ENCODE results near the gene MCTP1. TPM values are rescaled to one million over a fixed set of nuclear protein-coding genes. Genes with fewer than 3 reads are reported as not detected.

The MCTP1 gene
- total and polyA plus RNA-seq, 10 of the 15 experiments (the other 5 are each of a cell fraction or from before 2014, with no cell fraction given): 12.6 to 45.9 (median 18.8) TPM

DNA sequence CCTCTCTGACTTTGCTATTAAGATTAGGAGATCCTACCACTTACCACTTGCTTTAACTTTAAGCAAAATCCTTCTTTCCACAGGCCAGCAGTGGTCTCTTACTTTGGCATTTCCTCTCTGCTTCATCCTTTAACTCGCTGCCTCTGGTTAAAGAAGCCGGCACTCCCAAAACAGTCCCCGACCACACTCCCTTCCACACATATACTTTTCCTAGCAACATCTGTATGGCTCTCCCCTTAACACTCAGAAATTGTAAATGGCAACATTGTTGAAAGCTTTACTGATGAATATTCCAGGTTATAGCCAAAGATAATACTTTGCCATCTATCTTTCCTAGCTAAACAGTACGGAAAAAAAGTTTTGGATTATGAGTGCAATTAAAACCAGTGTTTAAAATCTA, 133.2 kb downstream of the MCTP1 start:
- Histone ChIP-seq H3K79me2 (ENCODE audit: control insufficient read depth, insufficient read depth, low read length) (no peaks in the 10 kb centered on the region), H3K9me3 (replicated peaks; ENCODE audit: control insufficient read depth, insufficient read depth, low read length) (peaks cover 2% of the 10 kb centered on the region; the same call in 2 of the 3 replicates), H3K27me3 (replicated peaks in 1 of 2; ENCODE audit: control insufficient read depth in 2 of 2, insufficient read depth in 2 of 2, low read length in 1 of 2) (no peaks in the 10 kb centered on the region), H3K4me1 (ENCODE audit: control insufficient read depth, insufficient read depth, low read length) (no peaks in the 10 kb centered on the region), H3K9ac (ENCODE audit: control insufficient read depth, insufficient read depth, low read length) (no peak overlapping the region), H3K4me2 (ENCODE audit: control insufficient read depth, insufficient read depth) (no peak overlapping the region), H3K36me3 (ENCODE audit: control insufficient read depth in 2 of 2, insufficient read depth in 2 of 2, low read length in 1 of 2) (no peaks in the 10 kb centered on the region), H2AFZ (ENCODE audit: control insufficient read depth, low read depth, low read length) (no peak overlapping the region), H4K20me1 (ENCODE audit: control insufficient read depth, insufficient read depth) (no peaks in the 10 kb centered on the region), H3K4me3 (no peak overlapping the region), H3K27ac (ENCODE audit: control insufficient read depth, insufficient read depth) (no peak overlapping the region)
- intact Hi-C loops (cut with micrococcal nuclease; ENCODE audit: unreplicated experiment) (no loop called here), in situ Hi-C loops (cut with MboI) (no loop called here)
- no TSS peak for BruUV-seq (replicated peaks)
- ChIA-PET CTCF (no interaction called here), POLR2A (interaction anchor here (0.9 kb wide), 1 partner anchor 14 kb away, joined by 3 read pairs; no protein-coding TSS in a partner anchor), SMC1A (ENCODE audit: uncharacterized antibody, unreplicated experiment) (interaction anchor here (1.0 kb wide), 1 partner anchor 11 kb away, joined by 3 read pairs; no protein-coding TSS in a partner anchor), RAD21 (ENCODE audit: unreplicated experiment) (no interaction called here)
- FAIRE-seq: no peak
- 71% methylated on average over 4 of the region's 4 CpGs for WGBS (ENCODE audit: insufficient coverage, insufficient replicate concordance, low lambda C conversion rate, missing lambda C conversion rate)
- no peak for DNase-seq (ENCODE audit: low read depth, low spot score)
- ATAC-seq: no peak
- TF ChIP-seq POU2F2 (IDR thresholded peaks at IDR 0.05; ENCODE audit: borderline replicate concordance, low read depth, low read length) (no peak), ATF2 (IDR thresholded peaks at IDR 0.05; ENCODE audit: low read length) (no peak), TAF1 (IDR thresholded peaks at IDR 0.05; ENCODE audit: borderline replicate concordance, low read depth, low read length) (no peak), IRF4 (IDR thresholded peaks at IDR 0.05; ENCODE audit: low read depth, low read length) (no peak), PML (IDR thresholded peaks at IDR 0.05; ENCODE audit: low read length) (no peak), RAD51 (IDR thresholded peaks at IDR 0.05) (no peak), CBX3 (IDR thresholded peaks at IDR 0.05; ENCODE audit: borderline replicate concordance, low read depth) (no peak), ZSCAN29 (IDR thresholded peaks at IDR 0.05) (no peak), CUX1 (IDR thresholded peaks at IDR 0.05; ENCODE audit: insufficient replicate concordance, low read depth, low read length) (no peak), CREB1 (IDR thresholded peaks at IDR 0.05; ENCODE audit: low read depth) (no peak), ZZZ3 (IDR thresholded peaks at IDR 0.05; ENCODE audit: control insufficient read depth, insufficient read length, low read depth) (no peak), BACH1 (IDR thresholded peaks at IDR 0.05; ENCODE audit: borderline replicate concordance) (no peak), POLR2A (IDR thresholded peaks at IDR 0.05; ENCODE audit: low read depth, low read length) (no peak), SMAD1 (IDR thresholded peaks at IDR 0.05; ENCODE audit: low read depth, partially characterized antibody) (no peak)
- TF ChIP-seq, protein P1, sequence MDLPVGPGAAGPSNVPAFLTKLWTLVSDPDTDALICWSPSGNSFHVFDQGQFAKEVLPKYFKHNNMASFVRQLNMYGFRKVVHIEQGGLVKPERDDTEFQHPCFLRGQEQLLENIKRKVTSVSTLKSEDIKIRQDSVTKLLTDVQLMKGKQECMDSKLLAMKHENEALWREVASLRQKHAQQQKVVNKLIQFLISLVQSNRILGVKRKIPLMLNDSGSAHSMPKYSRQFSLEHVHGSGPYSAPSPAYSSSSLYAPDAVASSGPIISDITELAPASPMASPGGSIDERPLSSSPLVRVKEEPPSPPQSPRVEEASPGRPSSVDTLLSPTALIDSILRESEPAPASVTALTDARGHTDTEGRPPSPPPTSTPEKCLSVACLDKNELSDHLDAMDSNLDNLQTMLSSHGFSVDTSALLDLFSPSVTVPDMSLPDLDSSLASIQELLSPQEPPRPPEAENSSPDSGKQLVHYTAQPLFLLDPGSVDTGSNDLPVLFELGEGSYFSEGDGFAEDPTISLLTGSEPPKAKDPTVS (IDR thresholded peaks at IDR 0.05; ENCODE audit: low read depth, low read length): no peak
- TF ChIP-seq, protein P2, sequence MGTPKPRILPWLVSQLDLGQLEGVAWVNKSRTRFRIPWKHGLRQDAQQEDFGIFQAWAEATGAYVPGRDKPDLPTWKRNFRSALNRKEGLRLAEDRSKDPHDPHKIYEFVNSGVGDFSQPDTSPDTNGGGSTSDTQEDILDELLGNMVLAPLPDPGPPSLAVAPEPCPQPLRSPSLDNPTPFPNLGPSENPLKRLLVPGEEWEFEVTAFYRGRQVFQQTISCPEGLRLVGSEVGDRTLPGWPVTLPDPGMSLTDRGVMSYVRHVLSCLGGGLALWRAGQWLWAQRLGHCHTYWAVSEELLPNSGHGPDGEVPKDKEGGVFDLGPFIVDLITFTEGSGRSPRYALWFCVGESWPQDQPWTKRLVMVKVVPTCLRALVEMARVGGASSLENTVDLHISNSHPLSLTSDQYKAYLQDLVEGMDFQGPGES (IDR thresholded peaks at IDR 0.05): no peak
- TF ChIP-seq, protein P3, sequence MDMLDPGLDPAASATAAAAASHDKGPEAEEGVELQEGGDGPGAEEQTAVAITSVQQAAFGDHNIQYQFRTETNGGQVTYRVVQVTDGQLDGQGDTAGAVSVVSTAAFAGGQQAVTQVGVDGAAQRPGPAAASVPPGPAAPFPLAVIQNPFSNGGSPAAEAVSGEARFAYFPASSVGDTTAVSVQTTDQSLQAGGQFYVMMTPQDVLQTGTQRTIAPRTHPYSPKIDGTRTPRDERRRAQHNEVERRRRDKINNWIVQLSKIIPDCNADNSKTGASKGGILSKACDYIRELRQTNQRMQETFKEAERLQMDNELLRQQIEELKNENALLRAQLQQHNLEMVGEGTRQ (IDR thresholded peaks at IDR 0.05; ENCODE audit: borderline replicate concordance, low read depth, low read length): no peak

Data from GM12878 (cell line).